GM21737 (cell line): ENCODE measurements around the gene HECA.
"Not testable (repeated sequence)": the region's sequence is repeated elsewhere in the genome, so short reads cannot be mapped to it uniquely, and the experiment has no call there.

Experiments
- ATAC-seq: cut with Tn5 transposase; IDR thresholded peaks from one replicate; pipeline ENCODE4 v1.9.1; 2021; ENCODE audit warnings: mild to moderate bottlenecking, moderate library complexity; ENCODE audit not compliant: unreplicated experiment

HECA gene, protein sequence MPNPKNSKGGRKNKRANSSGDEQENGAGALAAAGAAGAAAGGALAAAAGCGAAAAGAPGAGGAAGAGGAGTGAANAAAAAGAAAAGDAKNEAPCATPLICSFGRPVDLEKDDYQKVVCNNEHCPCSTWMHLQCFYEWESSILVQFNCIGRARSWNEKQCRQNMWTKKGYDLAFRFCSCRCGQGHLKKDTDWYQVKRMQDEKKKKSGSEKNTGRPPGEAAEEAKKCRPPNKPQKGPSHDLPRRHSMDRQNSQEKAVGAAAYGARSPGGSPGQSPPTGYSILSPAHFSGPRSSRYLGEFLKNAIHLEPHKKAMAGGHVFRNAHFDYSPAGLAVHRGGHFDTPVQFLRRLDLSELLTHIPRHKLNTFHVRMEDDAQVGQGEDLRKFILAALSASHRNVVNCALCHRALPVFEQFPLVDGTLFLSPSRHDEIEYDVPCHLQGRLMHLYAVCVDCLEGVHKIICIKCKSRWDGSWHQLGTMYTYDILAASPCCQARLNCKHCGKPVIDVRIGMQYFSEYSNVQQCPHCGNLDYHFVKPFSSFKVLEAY

DNA sequence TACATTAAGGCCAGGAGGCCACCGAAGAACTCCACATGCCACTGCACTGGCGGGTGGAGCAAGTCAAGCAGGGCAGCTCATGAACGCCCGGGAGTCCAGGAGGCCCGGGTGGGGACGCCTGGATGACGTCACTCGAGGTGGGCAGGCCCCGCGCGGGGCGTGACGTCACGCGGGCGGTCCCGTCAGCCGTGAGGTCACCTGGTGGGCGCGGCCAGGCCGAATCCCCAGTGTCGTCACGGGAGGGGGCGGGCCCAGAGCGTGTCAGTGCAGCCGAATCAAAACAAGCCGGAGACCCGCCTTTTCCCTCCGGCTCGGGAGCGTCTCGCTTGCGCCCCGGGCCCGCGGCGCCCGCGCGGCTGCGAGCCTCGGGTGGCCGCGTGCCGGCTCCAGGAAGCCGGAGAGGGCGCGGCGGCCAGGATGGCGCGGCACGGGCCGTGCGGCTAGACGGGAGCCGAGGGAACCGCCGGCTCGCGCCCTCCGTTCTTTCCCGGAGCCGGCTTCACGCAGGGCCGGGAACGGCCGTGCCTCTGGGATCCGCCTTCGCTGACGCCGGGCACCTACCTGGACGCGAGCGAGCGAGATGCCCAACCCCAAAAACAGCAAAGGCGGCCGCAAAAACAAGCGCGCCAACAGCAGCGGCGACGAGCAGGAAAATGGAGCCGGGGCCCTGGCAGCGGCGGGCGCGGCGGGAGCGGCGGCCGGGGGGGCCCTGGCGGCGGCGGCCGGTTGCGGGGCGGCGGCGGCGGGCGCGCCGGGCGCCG lies at the start of gene HECA:
TSS of gene HECA (plus strand) at position 264 of the 761 bp plus-strand sequence. CDS start at position 581, 317 bp downstream.
- peak; percentile 89 for ATAC-seq

DNA sequence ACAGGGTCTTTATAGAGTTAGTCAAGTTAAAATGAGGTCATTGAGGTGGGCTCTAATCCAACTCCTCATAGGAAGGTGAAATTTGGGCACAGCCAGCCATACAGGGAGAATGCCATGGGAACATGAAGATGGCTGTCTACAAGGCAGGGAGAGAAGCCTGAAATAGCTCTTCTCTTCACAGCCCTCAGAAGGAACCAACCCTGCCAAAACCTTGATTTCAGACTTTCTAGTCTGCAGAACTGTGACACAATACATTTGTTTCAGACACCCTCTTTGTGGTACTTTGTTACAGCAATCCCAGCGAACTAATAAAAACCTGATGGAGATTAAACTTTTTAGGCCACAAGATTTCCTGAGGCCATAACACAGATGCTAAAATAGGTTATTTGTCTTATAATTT lies 43.1 kb upstream of the HECA start:
- no peak for ATAC-seq

DNA sequence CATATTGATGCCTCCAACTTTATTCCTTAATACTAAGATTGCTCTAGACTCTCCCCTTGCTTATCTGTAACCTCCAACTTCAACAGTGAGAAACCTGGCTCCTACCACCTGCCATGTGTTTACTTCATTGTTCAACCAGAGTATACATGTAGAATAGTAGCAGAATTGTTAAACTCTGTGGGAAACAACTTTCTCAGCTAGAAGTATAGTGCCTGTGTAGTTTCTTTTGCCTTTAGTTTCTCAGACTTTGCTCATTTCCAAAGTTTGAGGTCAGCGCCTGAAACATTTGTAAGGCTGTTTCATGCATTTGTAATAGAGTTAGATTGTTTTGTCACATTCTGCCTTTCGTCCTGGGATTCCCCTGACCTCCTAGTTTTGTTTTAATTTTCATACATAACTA lies 34.9 kb upstream of the HECA start:
- peak; percentile 74 for ATAC-seq

DNA sequence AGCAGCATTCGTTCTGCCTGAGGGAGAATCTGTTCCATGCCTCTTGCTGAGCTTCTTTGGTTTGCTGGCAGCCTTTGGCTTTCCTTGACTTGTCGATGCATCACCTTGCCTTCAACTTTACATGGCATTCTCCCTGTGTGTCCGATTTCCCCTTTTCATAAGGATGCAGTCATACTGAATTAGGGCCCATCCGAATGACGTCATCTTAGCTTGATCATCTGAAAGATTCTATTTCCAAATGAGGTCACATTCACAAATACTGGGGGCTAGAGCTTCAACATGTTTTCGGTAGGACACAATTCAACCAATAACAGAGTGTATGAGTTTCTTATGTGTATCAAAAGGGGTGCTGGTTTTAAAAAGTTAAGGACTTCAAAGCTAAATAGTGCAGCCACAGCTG lies 27.8 kb upstream of the HECA start:
- no peak for ATAC-seq

DNA sequence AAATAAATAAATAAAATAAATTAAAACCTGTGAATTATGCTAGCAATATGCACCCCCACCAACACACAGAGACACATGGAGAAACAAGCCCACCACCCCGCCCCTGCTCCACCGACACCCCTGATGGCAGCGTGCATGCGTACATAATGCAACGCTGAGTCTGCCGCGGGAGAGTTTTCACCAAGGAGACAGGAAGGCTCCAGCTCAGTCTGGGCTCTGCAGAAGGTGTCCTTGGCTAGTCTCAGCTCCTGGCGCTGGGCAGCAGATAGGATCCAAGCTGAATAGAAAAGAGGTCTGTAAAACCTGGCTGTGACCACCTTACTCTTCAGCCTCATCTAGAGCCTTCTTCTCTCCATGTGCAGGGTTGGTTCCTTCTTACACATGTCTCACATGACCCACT lies 26.5 kb upstream of the HECA start:
- ATAC-seq, result no peak

DNA sequence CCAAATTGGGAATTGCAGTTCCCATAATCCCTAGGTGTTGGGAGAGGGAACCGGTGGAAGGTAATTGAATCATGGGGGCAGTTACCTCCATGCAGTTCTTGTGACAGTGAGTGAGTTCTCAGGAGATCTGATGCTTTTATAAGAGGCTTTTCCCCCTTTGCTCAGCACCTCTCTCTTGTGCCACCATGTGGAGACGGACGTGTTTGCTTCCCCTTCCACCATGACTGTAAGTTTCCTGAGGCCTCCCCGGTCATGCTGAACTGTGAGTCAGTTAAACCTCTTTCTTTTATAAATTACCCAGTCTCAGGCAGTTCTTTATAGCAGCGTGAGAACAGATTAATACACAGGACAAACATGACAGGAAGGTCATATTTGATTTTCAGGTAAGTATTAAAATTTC lies 25.3 kb upstream of the HECA start:
- no peak for ATAC-seq

DNA sequence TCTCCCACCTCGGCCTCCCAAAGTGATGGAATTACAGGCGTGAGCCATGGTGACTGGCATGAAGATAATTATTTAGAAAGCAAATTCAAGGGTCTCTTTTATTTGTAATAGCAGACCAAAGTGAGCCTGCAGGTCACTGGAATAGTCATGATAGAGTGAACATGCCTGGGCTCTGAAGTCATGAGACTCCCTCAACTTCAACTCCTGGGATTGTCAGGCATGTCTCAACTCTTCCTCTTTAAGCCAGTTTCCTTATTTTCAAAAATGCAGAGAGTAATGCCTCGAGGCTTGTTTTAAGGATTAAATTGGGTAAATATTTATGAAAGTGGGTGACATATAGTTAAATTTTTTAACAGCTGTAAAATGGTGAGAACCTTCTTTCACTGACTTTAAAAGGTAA lies 22.7 kb upstream of the HECA start:
- no peak for ATAC-seq

DNA sequence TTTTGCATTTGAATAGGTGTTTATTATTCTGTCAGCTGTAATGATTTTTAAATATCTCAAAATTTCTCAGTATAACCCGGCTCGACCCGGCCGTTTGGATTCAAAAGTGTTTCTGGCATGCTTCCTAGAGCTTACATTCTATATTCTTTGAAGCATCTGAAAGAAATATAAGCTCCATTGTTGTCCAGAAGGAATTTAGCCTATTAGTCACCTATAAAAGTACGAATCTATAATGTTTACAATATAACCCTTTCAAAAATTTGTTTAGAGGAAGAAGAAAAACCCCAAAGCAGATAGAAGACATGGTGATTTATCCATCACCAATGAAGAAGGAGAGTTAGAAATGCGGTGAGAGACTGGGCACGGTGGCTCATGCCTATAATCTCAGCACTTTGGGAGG lies 22.3 kb upstream of the HECA start:
- ATAC-seq, result no peak

DNA sequence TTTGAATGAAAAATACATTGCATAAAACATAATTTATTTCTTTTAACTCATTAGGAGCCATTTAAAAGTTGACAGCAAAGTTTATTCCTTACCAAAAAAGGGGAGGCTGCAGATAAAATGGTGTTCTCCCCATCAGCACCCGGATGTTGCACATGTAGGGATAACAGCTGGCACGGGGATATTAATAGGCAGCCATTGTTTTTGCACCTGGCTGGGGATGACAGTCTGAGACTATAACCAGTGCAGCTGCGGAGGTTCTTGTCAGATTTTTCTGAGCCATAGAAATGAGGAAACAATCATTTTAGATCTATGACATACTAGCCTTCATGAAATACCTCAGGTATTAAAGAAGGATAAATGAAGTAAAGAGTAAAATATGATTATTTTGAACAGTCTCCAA lies 20.1 kb upstream of the HECA start:
- no peak for ATAC-seq

DNA sequence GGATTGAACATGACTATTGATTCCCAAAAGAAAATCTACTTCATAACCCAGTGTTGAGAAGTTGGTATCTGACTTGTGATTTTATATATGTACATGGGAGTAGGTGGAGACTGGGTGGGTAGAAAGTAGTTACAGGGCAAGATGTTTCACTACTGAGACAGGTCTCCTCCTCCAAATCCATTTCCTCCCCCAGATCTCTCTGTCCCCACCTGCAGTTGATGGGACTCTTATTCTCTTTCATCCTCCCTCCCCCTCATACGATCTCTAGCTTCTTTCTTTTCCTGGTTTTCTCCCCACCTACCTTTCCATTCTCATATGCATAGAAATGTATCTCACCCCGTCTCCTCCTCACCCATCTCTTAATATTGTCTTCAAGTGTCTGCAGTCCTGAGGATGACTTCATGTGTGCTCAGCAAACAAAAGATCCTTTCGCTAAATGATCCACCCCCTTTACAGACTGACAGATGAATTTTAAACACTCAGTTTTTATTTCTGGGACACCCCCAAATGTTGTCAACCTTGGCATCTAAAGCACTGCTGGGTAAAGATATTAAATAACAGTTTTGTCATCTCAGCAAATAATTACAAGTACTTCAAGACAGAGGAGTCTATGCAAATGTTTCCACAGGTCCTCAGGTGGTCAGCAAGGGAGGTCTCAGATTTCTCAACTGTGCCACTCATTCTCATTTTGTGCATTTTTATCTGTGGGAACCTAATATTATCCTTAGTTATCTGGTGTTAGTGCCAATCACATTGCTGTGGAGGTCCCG lies 18.7 kb upstream of the HECA start:
- no peak for ATAC-seq

DNA sequence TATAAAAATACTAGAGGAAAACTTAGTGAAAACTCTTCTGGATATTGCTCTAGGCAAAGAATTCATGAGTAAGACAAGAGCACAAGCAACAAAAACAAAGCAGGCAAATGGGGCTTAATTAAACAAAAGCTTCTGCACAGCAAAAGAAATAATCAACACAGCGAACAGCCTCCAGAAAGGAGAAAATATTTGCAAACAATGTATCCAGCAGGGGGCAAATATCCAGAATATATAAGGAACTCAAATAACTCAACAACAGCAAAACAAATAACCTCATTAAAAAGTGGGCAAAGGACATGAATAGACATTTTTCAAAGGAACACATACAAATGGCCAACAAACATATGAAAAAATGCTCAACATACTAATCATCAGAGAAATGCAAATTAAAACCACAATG lies 17.1 kb upstream of the HECA start:
- ATAC-seq, result no peak

DNA sequence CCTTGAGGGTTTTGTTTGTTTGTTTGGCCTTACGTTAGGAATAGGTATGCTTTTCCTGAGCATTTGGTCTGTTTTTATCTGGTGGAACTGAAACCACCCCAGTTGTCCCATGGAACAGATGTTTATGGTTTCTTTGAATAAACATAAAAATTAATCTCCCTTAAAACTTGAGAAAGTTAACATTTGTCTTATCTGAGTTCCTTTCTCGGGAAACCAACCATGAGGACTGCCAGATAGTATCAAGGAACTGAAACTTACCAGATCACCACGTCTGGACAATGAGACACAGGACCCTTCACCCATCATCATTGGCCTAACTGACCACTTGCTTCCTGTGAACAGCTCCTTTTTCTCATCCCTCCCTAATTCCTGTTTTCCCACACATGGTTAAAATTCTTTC lies 15.3 kb upstream of the HECA start:
- ATAC-seq, result no peak

DNA sequence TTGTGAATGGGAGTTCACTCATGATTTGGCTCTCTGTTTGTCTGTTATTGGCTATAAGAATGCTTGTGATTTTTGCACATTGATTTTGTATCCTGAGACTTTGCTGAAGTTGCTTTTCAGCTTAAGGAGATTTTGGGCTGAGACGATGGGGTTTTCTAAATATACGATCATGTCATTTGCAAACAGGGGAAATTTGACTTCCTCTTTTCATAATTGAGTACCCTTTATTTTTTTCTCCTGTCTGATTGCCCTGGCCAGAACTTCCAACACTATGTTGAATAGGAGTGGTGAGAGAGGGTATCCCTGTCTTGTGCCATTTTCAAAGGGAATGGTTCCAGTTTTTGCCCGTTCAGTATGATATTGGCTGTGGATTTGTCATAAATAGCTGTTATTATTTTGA lies 12.1 kb upstream of the HECA start:
- ATAC-seq, result not testable (repeated sequence)

DNA sequence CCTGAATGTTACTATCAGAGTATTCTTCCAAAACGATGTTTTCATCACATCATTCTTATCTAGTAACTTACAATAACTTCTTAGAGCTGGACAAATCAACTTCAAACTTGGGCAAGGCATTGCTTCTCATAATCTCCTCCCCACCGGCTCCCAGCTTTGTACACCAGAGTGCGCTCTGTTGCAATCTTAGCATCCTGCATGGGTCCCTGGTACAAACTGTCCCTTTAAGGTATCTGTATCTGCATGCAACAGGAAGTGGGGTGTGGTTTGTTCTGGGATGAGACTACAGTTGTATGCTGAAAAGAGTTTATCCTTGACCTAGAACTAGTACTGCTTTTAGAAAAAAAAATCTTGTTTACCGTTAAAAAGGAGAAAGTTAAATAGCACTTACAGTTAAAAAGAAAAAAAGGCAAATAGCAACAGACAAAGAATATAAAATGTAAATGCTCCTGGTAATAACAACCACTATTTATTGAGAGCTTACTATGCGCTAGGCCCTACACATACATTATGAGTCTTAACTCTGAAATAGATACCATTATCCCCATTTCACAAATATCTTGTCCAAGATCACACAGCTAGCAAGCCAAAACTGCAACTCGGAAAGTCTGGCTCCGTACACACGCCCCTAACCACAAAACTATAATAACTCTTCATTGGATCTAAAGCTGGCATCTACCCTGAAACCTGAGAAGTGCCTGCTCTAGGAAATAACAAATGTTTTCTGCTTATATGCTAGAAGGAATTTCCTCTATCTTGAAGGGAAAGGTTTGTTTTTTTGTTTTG lies 9.8 kb upstream of the HECA start:
- ATAC-seq, result peak; percentile 100

DNA sequence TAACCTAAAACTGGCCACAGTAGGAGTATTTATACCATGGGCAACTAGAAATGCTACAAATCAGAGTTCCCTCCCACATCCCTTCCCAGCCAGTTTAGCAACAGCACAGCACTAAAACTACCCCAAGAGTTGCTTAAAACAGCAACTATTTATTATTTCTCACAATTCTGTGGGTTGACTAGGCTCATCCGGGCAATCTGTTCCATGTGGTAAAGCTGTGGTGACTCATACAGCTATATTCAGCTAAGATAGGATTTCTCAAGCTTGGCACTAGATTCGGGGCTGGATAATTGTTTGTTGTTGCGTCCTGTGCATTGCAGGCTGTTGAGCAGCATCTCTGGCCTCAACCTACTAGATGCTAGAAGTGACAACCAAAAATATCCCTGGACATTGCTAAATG lies 8.6 kb upstream of the HECA start:
- ATAC-seq, result no peak

DNA sequence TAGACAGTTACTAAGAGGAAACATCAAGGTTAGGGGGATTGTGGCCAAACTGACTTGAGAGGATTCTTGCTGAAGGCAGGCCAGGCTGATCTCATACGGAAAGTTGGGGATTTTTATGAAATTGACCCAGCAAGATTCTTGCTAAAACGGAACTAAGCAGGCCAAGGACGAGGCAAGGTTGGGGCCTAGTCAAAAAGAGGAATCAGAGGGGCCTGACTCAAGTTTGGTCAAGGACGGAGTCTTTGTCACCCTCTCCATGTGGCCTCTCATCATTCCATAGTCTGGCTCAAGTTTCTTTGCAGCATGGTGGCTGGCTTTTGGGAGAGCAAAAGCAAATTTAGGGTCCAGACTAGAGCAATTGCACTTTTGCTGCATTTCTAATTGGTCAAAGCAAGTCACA lies 7.9 kb upstream of the HECA start:
- ATAC-seq, result no peak

DNA sequence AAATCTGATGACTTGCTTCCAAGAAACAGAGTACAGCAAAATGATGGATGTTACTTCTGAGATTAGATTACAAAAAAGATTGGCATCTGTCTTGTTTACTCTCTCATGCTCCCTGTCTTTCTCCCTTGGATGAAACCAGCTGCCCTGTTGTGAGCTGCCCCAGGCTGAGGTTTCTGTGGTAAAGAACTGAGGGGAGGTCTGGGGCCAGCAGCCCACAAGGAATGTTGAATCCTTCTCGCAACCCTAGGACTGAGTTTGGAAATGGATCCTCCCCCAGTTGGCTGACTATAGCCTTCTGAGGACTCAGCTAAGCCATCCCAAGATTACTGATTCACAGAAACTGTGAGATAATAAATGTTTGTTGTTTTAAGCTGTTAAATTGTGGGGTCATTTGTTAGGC lies 5.6 kb upstream of the HECA start:
- ATAC-seq, result no peak

DNA sequence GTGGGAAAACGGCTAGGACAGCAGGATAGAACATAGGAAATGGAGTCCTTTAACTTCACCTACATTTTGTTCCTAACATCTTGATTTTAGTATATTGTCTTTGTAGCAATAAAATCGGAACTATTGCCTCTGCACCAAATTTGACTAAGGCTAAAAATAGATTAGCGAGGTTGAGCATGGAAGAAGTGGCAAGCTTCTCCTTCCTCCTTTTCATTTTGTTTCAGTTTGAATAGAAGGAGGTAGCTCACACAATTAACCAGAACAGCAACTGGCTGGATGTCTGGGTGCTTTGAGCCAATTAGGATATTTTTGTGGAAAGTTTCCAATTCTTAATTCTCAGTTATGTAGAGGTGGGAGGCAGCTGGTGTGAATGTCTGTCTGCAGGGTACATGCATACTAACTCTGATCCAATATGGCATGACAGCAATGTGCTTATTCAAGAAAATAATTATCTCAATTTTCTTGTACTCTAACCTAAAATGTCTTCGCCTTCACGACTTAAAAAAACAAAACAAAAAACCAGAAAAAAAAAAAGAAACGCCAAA lies 3.1 kb upstream of the HECA start:
- no peak for ATAC-seq

DNA sequence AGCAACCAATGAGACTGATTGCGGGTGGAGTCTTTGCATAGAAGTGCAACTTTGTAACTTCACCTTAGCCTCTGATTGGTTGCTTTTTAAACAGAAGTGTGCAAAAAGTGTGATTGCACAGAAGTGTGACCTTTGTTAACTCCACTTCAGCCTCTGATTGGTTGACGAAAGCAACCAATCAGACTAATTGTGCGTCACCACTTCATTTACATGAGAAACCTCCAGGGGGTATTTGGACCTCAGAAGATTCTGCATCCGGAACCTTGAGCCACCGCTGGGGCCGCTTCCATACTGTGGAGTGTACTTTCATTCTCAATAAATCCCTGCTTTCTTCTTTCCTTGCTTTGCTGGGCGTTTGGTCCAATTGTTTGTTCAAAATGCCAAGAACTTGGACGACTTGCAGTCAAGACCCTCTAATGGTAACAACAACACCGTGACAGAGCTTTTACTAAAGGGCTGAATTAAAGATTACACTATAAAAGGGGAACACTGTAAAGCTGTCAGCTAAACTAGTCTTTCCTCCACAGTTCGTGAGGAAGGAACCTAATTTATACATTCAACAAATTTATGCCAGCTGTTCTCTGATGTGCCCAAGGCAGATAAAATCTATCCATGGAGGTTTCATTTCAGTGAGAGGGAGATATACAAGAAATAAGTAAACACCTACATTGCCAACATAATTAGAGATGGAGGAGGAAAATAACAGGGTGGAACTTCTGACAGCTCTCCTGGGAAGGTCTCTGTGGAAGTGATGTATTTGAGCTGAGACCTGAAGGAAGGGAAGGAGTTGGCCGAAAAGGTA lies 1.4 kb upstream of the HECA start:
- ATAC-seq, result no peak

DNA sequence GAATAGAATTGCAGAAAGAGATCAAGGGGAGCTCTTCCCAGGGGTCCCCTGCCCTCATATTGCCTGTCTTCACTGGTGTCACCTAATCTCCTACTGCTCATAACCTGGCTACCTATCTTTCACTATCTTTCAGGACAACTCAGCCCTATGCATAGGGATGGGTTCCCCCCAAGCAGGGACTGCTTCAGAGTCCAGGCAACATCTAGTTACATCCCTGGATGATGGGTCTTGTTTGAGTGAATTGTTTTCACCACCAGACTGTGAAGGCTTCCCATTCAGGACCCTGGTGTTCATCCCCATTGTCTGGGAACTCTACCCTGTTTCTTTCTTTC lies 850 bp upstream of the HECA start:
- no peak for ATAC-seq
